HepG2 (cell line): ENCODE results near the gene DLG1. TPM values are rescaled to one million over a fixed set of nuclear protein-coding genes. Genes with fewer than 3 reads are reported as not detected.

Experiments
- CBX5 ChIP-seq: sonication (generic); formaldehyde crosslinking; IDR thresholded peaks from 2 replicates; pipeline ENCODE4 v1.4.0; 2020; ENCODE audit warnings: missing genetic modification reagents, borderline replicate concordance
- ERF ChIP-seq: IDR thresholded peaks from 2 replicates; pipeline ENCODE4 v1.6.1; 2018; ENCODE audit warnings: missing biosample characterization, missing genetic modification reagents
- FOSL1 ChIP-seq: sonication (generic); formaldehyde crosslinking; IDR thresholded peaks from 2 replicates; pipeline ENCODE4 v1.9.0; 2021; ENCODE audit warnings: missing genetic modification reagents, borderline replicate concordance
- GLI4 ChIP-seq: sonication (generic); formaldehyde crosslinking; IDR thresholded peaks from 2 replicates; pipeline ENCODE4 v1.5.1; 2020; ENCODE audit warnings: missing genetic modification reagents, mild to moderate bottlenecking, moderate library complexity, borderline replicate concordance
- KDM5B ChIP-seq: sonication (generic); formaldehyde crosslinking; IDR thresholded peaks from 2 replicates; pipeline ENCODE4 v1.4.0; 2020; ENCODE audit warnings: missing genetic modification reagents, mild to moderate bottlenecking, borderline replicate concordance
- NFKB2 ChIP-seq: sonication (generic); formaldehyde crosslinking; IDR thresholded peaks from 2 replicates; pipeline ENCODE4 v1.4.0; 2020; ENCODE audit warnings: missing genetic modification reagents, borderline replicate concordance
- NRL ChIP-seq: sonication (generic); formaldehyde crosslinking; IDR thresholded peaks from 2 replicates; pipeline ENCODE4 v1.5.0; 2020; ENCODE audit warnings: missing genetic modification reagents, mild to moderate bottlenecking, moderate library complexity, borderline replicate concordance
- PHF8 ChIP-seq: sonication (generic); formaldehyde crosslinking; IDR thresholded peaks from 2 replicates; pipeline ENCODE4 v1.5.0; 2020; ENCODE audit warnings: missing genetic modification reagents
- RBAK ChIP-seq: sonication (generic); formaldehyde crosslinking; IDR thresholded peaks from 2 replicates; pipeline ENCODE4 v1.5.1; 2020; ENCODE audit warnings: mild to moderate bottlenecking, missing genetic modification reagents
- RFX3 ChIP-seq: IDR thresholded peaks from 2 replicates; pipeline ENCODE4 v1.6.1; 2016; ENCODE audit warnings: missing biosample characterization, missing genetic modification reagents
- SMAD9 ChIP-seq: sonication (generic); formaldehyde crosslinking; IDR thresholded peaks from 2 replicates; pipeline ENCODE4 v1.5.1; 2020; ENCODE audit warnings: mild to moderate bottlenecking, missing genetic modification reagents
- SNRNP70 ChIP-seq: fragments of 200-400 bp; formaldehyde crosslinking; IDR thresholded peaks from 2 replicates; pipeline ENCODE4 v1.6.1; 2017; ENCODE audit warnings: mild to moderate bottlenecking, low read depth, low read length, moderate library complexity
- TCF12 ChIP-seq, 2 experiments: fragments of 450-650 bp in 1 of 2; sonication (generic) in 1 of 2; formaldehyde crosslinking in 1 of 2; IDR thresholded peaks; 2 replicates each; pipeline versions ENCODE4 v1.6.1 to v1.8.0; 2017 to 2022; ENCODE audit warnings: antibody characterized with exemption in 1 of 2, mild to moderate bottlenecking in 1 of 2, missing genetic modification reagents in 1 of 2, moderate library complexity in 1 of 2
- ZFX ChIP-seq: sonication (generic); formaldehyde crosslinking; IDR thresholded peaks from 2 replicates; pipeline ENCODE4 v1.4.0; 2020; ENCODE audit warnings: mild to moderate bottlenecking, low read depth, missing genetic modification reagents, moderate library complexity
- ZNF160 ChIP-seq: sonication (generic); formaldehyde crosslinking; IDR thresholded peaks from 2 replicates; pipeline ENCODE4 v1.8.0; 2022; ENCODE audit warnings: mild to moderate bottlenecking, inconsistent platforms, missing genetic modification reagents
- ZNF263 ChIP-seq: sonication (generic); formaldehyde crosslinking; IDR thresholded peaks from 2 replicates; pipeline ENCODE4 v1.4.0; 2020; ENCODE audit warnings: missing genetic modification reagents
- ZNF34 ChIP-seq: sonication (generic); formaldehyde crosslinking; IDR thresholded peaks from 2 replicates; pipeline ENCODE4 v1.4.0; 2020; ENCODE audit warnings: mild to moderate bottlenecking, missing genetic modification reagents, borderline replicate concordance
- ZNF775 ChIP-seq: sonication (generic); formaldehyde crosslinking; IDR thresholded peaks from 2 replicates; pipeline ENCODE4 v1.4.0; 2020; ENCODE audit warnings: missing genetic modification reagents, mild to moderate bottlenecking, moderate library complexity, borderline replicate concordance
- ZNF777 ChIP-seq: sonication (generic); formaldehyde crosslinking; IDR thresholded peaks from 2 replicates; pipeline ENCODE4 v1.4.0; 2020; ENCODE audit warnings: missing genetic modification reagents
- polyA plus RNA-seq, 8 experiments: library from polyadenylated mRNA; depleted of rRNA in 3 of 8; stranded (reverse) in 7 of 8; unstranded in 1 of 8; fragments of >200 nt; fragmentation: Illumina TruSeq in 4 of 8; extraction: Trizol in 4 of 8; gene quantifications; 2 replicates each; pipeline versions ENCODE4 v1.2.1 to v1.2.3, GENCODE V29; 2011 to 2016; ENCODE audit warnings: low read depth in 4 of 8, missing spikeins in 1 of 8, mixed read lengths in 1 of 8; ENCODE audit not compliant: insufficient read depth in 1 of 8
- total RNA-seq, 5 experiments: library from RNA; depleted of rRNA; stranded (reverse); fragments of >200 nt; fragmentation: Illumina TruSeq; extraction: Trizol; gene quantifications; 2 replicates each; pipeline ENCODE4 v1.2.3, GENCODE V29; 2016; ENCODE audit warnings: low read depth in 1 of 5
- TF ChIP-seq, protein P1 (sequence below): sonication (generic); formaldehyde crosslinking; IDR thresholded peaks from 2 replicates; pipeline ENCODE4 v1.4.0; 2020; ENCODE audit warnings: missing genetic modification reagents
- TF ChIP-seq, protein P2 (sequence below): sonication (generic); formaldehyde crosslinking; IDR thresholded peaks from 2 replicates; pipeline ENCODE4 v1.8.0; 2022; ENCODE audit warnings: mild to moderate bottlenecking, missing genetic modification reagents, moderate library complexity
- TF ChIP-seq, protein P3 (sequence below): sonication (generic); formaldehyde crosslinking; IDR thresholded peaks from 2 replicates; pipeline ENCODE4 v1.5.1; 2020; ENCODE audit warnings: mild to moderate bottlenecking, missing genetic modification reagents, moderate library complexity

The DLG1 gene
- total and polyA plus RNA-seq, 2 of the 13 experiments (the other 11 are each of a cell fraction or from before 2014, with no cell fraction given), result 30.5 to 104 TPM

DNA sequence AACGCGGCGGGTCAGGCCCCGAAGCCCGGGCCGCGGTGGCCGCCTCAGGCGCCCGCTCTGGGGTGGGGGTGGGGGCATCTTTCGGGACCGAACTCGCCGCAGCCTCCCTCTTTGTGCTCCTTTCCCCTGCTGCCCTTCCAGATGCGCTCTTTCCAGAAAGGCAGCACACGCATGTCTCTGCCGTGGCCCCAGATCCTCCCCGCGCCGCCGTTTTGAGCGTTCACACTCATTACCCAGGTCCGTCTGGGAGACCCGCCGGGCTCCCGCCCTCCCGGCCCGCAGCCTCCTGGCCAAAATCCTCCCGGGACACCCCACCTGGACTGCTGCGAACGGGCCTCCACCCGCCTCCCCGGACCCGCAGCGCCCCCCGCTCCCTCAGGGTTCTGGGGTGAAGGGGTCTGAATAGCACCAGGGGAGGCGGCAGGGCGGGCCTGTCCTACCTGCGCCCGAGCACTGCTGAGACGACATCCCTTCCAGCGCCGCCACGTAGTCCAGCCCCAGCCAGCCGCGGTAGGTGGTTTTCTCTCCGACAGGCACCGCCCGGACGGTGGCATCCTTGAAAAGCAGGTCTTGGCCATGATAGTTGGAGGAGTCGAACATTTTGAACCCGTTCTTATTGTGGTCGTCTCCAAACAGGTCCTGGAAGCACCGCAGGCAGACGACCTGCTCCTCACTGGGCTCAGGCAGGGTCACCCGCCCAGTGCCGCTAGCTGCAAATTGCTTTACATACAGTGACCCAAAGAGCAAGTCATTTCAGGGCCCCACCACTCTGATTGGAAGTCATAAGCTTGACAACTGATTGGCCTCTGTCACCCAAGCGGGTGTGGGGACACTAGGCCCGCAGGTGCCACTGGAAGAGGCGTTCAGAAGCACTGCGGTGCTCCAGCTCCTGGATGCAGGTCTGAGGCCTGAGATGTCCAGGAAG is 294.7 kb downstream of the DLG1 start (continued):
- TF ChIP-seq NFKB2 (CRISPR knock-in tag) (0 out of 2 replicates have a peak, but pooled peaks have one; percentile 34), ZNF775 (CRISPR knock-in tag) (no peak), TCF12 (IDR thresholded peaks at IDR 0.05) (no peak), TCF12 (CRISPR knock-in tag; IDR thresholded peaks at IDR 0.05) (no peak), RBAK (CRISPR knock-in tag) (no peak), NRL (CRISPR knock-in tag) (no peak), SMAD9 (CRISPR knock-in tag) (no peak), ERF (CRISPR knock-in tag) (no peak), FOSL1 (CRISPR knock-in tag) (no peak), ZNF263 (CRISPR knock-in tag) (peak; percentile 31; the same call in 1 of the 2 replicates), ZNF34 (CRISPR knock-in tag) (no peak), ZNF160 (CRISPR knock-in tag) (no peak), CBX5 (CRISPR knock-in tag) (no peak), GLI4 (no peak), KDM5B (CRISPR knock-in tag) (0 out of 2 replicates have a peak, but pooled peaks have one; percentile 16), SNRNP70 (no peak), ZNF777 (CRISPR knock-in tag) (peak; percentile 38; the same call in 1 of the 2 replicates), ZFX (CRISPR knock-in tag) (peak; percentile 40; the same call in 1 of the 2 replicates), RFX3 (CRISPR knock-in tag) (no peak), PHF8 (peak; percentile 27; the same call in 1 of the 2 replicates)
- TF ChIP-seq, protein P1, sequence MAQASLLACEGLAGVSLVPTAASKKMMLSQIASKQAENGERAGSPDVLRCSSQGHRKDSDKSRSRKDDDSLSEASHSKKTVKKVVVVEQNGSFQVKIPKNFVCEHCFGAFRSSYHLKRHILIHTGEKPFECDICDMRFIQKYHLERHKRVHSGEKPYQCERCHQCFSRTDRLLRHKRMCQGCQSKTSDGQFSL (CRISPR knock-in tag), result no peak
- TF ChIP-seq, protein P2, sequence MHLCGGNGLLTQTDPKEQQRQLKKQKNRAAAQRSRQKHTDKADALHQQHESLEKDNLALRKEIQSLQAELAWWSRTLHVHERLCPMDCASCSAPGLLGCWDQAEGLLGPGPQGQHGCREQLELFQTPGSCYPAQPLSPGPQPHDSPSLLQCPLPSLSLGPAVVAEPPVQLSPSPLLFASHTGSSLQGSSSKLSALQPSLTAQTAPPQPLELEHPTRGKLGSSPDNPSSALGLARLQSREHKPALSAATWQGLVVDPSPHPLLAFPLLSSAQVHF (CRISPR knock-in tag), result no peak
- TF ChIP-seq, protein P3, sequence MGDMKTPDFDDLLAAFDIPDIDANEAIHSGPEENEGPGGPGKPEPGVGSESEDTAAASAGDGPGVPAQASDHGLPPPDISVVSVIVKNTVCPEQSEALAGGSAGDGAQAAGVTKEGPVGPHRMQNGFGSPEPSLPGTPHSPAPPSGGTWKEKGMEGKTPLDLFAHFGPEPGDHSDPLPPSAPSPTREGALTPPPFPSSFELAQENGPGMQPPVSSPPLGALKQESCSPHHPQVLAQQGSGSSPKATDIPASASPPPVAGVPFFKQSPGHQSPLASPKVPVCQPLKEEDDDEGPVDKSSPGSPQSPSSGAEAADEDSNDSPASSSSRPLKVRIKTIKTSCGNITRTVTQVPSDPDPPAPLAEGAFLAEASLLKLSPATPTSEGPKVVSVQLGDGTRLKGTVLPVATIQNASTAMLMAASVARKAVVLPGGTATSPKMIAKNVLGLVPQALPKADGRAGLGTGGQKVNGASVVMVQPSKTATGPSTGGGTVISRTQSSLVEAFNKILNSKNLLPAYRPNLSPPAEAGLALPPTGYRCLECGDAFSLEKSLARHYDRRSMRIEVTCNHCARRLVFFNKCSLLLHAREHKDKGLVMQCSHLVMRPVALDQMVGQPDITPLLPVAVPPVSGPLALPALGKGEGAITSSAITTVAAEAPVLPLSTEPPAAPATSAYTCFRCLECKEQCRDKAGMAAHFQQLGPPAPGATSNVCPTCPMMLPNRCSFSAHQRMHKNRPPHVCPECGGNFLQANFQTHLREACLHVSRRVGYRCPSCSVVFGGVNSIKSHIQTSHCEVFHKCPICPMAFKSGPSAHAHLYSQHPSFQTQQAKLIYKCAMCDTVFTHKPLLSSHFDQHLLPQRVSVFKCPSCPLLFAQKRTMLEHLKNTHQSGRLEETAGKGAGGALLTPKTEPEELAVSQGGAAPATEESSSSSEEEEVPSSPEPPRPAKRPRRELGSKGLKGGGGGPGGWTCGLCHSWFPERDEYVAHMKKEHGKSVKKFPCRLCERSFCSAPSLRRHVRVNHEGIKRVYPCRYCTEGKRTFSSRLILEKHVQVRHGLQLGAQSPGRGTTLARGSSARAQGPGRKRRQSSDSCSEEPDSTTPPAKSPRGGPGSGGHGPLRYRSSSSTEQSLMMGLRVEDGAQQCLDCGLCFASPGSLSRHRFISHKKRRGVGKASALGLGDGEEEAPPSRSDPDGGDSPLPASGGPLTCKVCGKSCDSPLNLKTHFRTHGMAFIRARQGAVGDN, result peak; percentile 47; the same call in 1 of the 2 replicates
